Neutrophil (primary cell): Measurements from ENCODE around the gene ABR.

Experiments used
- H3K27ac ChIP-seq: fragments of 200-600 bp; sonication (generic); 2 replicates; pipeline ENCODE4 v1.5.1; 2016; ENCODE audit warnings: mild to moderate bottlenecking, moderate library complexity
- H3K27me3 ChIP-seq: fragments of 200-600 bp; sonication (generic); 2 replicates; pipeline ENCODE4 v1.6.0; 2016; ENCODE audit warnings: mild to moderate bottlenecking
- H3K36me3 ChIP-seq: fragments of 200-600 bp; sonication (generic); 2 replicates; pipeline ENCODE4 v1.5.1; 2017
- H3K4me1 ChIP-seq, 2 experiments: fragments of 200-600 bp in 1 of 2; sonication (generic) in 1 of 2; 1 replicate in 1 of 2; 2 replicates in 1 of 2; pipeline versions ENCODE4 v1.5.1 to v1.6.1; 2013 to 2016; ENCODE audit warnings: low read depth in 1 of 2, low read length in 1 of 2, mild to moderate bottlenecking in 1 of 2, moderate library complexity in 1 of 2; ENCODE audit not compliant: control insufficient read depth in 1 of 2, insufficient read depth in 1 of 2
- H3K4me3 ChIP-seq, 2 experiments: fragments of 200-600 bp in 1 of 2; sonication (generic) in 1 of 2; 1 replicate in 1 of 2; 2 replicates in 1 of 2; pipeline ENCODE4 v1.5.1; 2013 to 2016; ENCODE audit warnings: low read depth in 1 of 2, low read length in 1 of 2, mild to moderate bottlenecking in 1 of 2, moderate library complexity in 1 of 2
- H3K9me3 ChIP-seq: fragments of 200-600 bp; sonication (generic); 2 replicates; pipeline ENCODE4 v1.5.1; 2016
- CTCF ChIP-seq: fragments of 200-600 bp; sonication (generic); IDR thresholded peaks from 2 replicates; pipeline ENCODE4 v1.5.1; 2016; ENCODE audit warnings: antibody characterized with exemption

ABR gene

GRCh38 chr17:954431-955164, 225.2 kb downstream of the ABR start:
- no peak overlapping the region for H3K27ac ChIP-seq
- H3K36me3 ChIP-seq, result no peaks in the 10 kb centered on the region
- H3K4me1 ChIP-seq, result no peaks in the 10 kb centered on the region
- peaks cover 31% of the 10 kb centered on the region for H3K27me3 ChIP-seq
- H3K4me3 ChIP-seq, result no peak overlapping the region
- H3K9me3 ChIP-seq, result no peaks in the 10 kb centered on the region
- no peak for TF ChIP-seq CTCF

- H3K4me1 ChIP-seq, result no peaks in the 10 kb centered on the region
- TF ChIP-seq CTCF, result no peak
- no peaks in the 10 kb centered on the region for H3K36me3 ChIP-seq
- H3K27ac ChIP-seq, result no peak overlapping the region
- no peaks in the 10 kb centered on the region for H3K9me3 ChIP-seq
- peaks cover 32% of the 10 kb centered on the region for H3K27me3 ChIP-seq
- no peak overlapping the region for H3K4me3 ChIP-seq
Observed at GRCh38 chr17:953767-954166, 226.0 kb downstream of the ABR start.
